H9 (cell line): Measurements from ENCODE around the gene ACYP2. TPM values are rescaled to one million over a fixed set of nuclear protein-coding genes. Genes with fewer than 3 reads are reported as not detected.

Experiments used
- DNase-seq: peaks from one replicate; pipeline ENCODE4 v3.0.0-alpha.2; 2017
- H2AFZ ChIP-seq: one replicate; pipeline ENCODE4 v1.6.1; 2013; ENCODE audit warnings: mild to moderate bottlenecking, low read length, control low read depth, moderate library complexity
- H2AK5ac ChIP-seq: 2 replicates; pipeline ENCODE4 v1.6.1; 2013; ENCODE audit warnings: low read length, control low read depth, mixed read lengths; ENCODE audit not compliant: insufficient read length
- H2BK120ac ChIP-seq: one replicate; pipeline ENCODE4 v1.6.1; 2013; ENCODE audit warnings: low read depth, mild to moderate bottlenecking, low read length, control low read depth, inconsistent platforms; ENCODE audit not compliant: poor library complexity, severe bottlenecking
- H2BK12ac ChIP-seq: 2 replicates; pipeline ENCODE4 v1.6.1; 2013; ENCODE audit warnings: low read length, control low read depth, mixed read lengths, low read depth; ENCODE audit not compliant: insufficient read length
- H2BK15ac ChIP-seq: 2 replicates; pipeline ENCODE4 v1.6.1; 2013; ENCODE audit warnings: low read depth, low read length, control low read depth
- H2BK20ac ChIP-seq: one replicate; pipeline ENCODE4 v1.6.1; 2013; ENCODE audit warnings: low read depth, mild to moderate bottlenecking, low read length, control low read depth, inconsistent platforms; ENCODE audit not compliant: poor library complexity, severe bottlenecking
- H2BK5ac ChIP-seq: 2 replicates; pipeline ENCODE4 v1.6.1; 2013; ENCODE audit warnings: low read length, control low read depth, mixed read lengths; ENCODE audit not compliant: insufficient read length
- H3K14ac ChIP-seq: 2 replicates; pipeline ENCODE4 v1.6.1; 2013; ENCODE audit warnings: low read length, control low read depth; ENCODE audit not compliant: insufficient read depth
- H3K18ac ChIP-seq: 2 replicates; pipeline ENCODE4 v1.6.1; 2013; ENCODE audit warnings: low read depth, mild to moderate bottlenecking, mixed read lengths, low read length, control low read depth; ENCODE audit not compliant: insufficient read length
- H3K23ac ChIP-seq: 2 replicates; pipeline ENCODE4 v1.6.1; 2013; ENCODE audit warnings: low read length, control low read depth, mixed read lengths, low read depth; ENCODE audit not compliant: insufficient read length
- H3K23me2 ChIP-seq: 2 replicates; pipeline ENCODE4 v1.6.1; 2013; ENCODE audit warnings: low read depth, mild to moderate bottlenecking, mixed read lengths, low read length, control low read depth; ENCODE audit not compliant: insufficient read length, poor library complexity, severe bottlenecking
- H3K27ac ChIP-seq: 2 replicates; pipeline ENCODE4 v1.5.1; 2013; ENCODE audit warnings: low read length, control low read depth, mixed read lengths, low read depth; ENCODE audit not compliant: insufficient read length
- H3K27me3 ChIP-seq: 2 replicates; pipeline ENCODE4 v1.6.1; 2013; ENCODE audit warnings: low read length, control low read depth, inconsistent platforms; ENCODE audit not compliant: insufficient read depth
- H3K4ac ChIP-seq: 2 replicates; pipeline ENCODE4 v1.6.1; 2013; ENCODE audit warnings: low read depth, mild to moderate bottlenecking, control low read depth, inconsistent platforms, low read length, moderate library complexity
- H3K4me1 ChIP-seq: 2 replicates; pipeline ENCODE4 v1.6.1; 2013; ENCODE audit warnings: low read length, control low read depth, inconsistent platforms; ENCODE audit not compliant: insufficient read depth
- H3K4me2 ChIP-seq: 2 replicates; pipeline ENCODE4 v1.6.1; 2013; ENCODE audit warnings: low read length, control low read depth, mixed read lengths; ENCODE audit not compliant: insufficient read length, insufficient read depth
- H3K56ac ChIP-seq: 2 replicates; pipeline ENCODE4 v1.6.1; 2013; ENCODE audit warnings: low read depth, mild to moderate bottlenecking, mixed read lengths, low read length, control low read depth; ENCODE audit not compliant: insufficient read length
- H3K79me1 ChIP-seq: 2 replicates; pipeline ENCODE4 v1.6.1; 2013; ENCODE audit warnings: low read depth, mild to moderate bottlenecking, moderate library complexity, low read length, control low read depth, inconsistent platforms; ENCODE audit not compliant: insufficient read depth, poor library complexity, severe bottlenecking
- H3K79me2 ChIP-seq: 2 replicates; pipeline ENCODE4 v1.6.1; 2013; ENCODE audit warnings: low read length, control low read depth, inconsistent platforms; ENCODE audit not compliant: insufficient read depth
- H3K9ac ChIP-seq: 2 replicates; pipeline ENCODE4 v1.6.1; 2013; ENCODE audit warnings: low read length, control low read depth, mixed read lengths; ENCODE audit not compliant: insufficient read length; ENCODE audit errors: extremely low read depth
- H3K9me3 ChIP-seq: one replicate; pipeline ENCODE4 v1.6.1; 2013; ENCODE audit warnings: low read depth, low read length, inconsistent platforms; ENCODE audit not compliant: control insufficient read depth
- H3T11ph ChIP-seq: one replicate; pipeline ENCODE4 v1.6.1; 2013; ENCODE audit warnings: mild to moderate bottlenecking, low read length, control low read depth, inconsistent platforms
- H4K20me1 ChIP-seq: one replicate; pipeline ENCODE4 v1.6.1; 2013; ENCODE audit not compliant: control insufficient read depth, insufficient read length, insufficient read depth
- H4K5ac ChIP-seq: 2 replicates; pipeline ENCODE4 v1.6.1; 2013; ENCODE audit warnings: low read depth, mild to moderate bottlenecking, mixed read lengths, low read length, control low read depth; ENCODE audit not compliant: insufficient read length
- H4K8ac ChIP-seq: replicated peaks from 2 replicates; pipeline ENCODE4 v1.6.1; 2013; ENCODE audit warnings: low read length, control low read depth, mixed read lengths, low read depth; ENCODE audit not compliant: insufficient read length
- H4K91ac ChIP-seq: 2 replicates; pipeline ENCODE4 v1.6.1; 2013; ENCODE audit warnings: low read depth, mild to moderate bottlenecking, moderate library complexity, mixed read lengths, low read length, control low read depth; ENCODE audit not compliant: insufficient read length
- H3K27ac Mint-ChIP-seq, 3 experiments: 2 replicates in 2 of 3; 3 replicates in 1 of 3; pipeline ENCODE4 v1.8.0; 2020 to 2021; ENCODE audit warnings: mixed read lengths in 3 of 3, mild to moderate bottlenecking in 1 of 3, moderate library complexity in 1 of 3
- H3K27me3 Mint-ChIP-seq: 2 replicates; pipeline ENCODE4 v1.8.0; 2021; ENCODE audit warnings: low read depth, mild to moderate bottlenecking, moderate library complexity, mixed read lengths
- H3K36me3 Mint-ChIP-seq, 3 experiments: 2 replicates in 2 of 3; 3 replicates in 1 of 3; pipeline ENCODE4 v1.8.0; 2020 to 2021; ENCODE audit warnings: low read depth in 3 of 3, mixed read lengths in 3 of 3; ENCODE audit not compliant: insufficient read depth in 1 of 3
- H3K4me1 Mint-ChIP-seq, 2 experiments: 2 replicates each; pipeline ENCODE4 v1.8.0; 2020; ENCODE audit warnings: mixed read lengths in 2 of 2
- H3K4me3 Mint-ChIP-seq, 2 experiments: 2 replicates in 1 of 2; 3 replicates in 1 of 2; pipeline ENCODE4 v1.8.0; 2020 to 2021; ENCODE audit warnings: mild to moderate bottlenecking in 2 of 2, mixed read lengths in 2 of 2, moderate library complexity in 1 of 2
- H3K9me3 Mint-ChIP-seq, 2 experiments: 2 replicates in 1 of 2; 3 replicates in 1 of 2; pipeline ENCODE4 v1.8.0; 2020; ENCODE audit warnings: mild to moderate bottlenecking in 2 of 2, mixed read lengths in 2 of 2, moderate library complexity in 1 of 2
- WGBS: extraction: QIAGEN DNeasy Blood & Tissue Kit; methylation state at CpG from one replicate; pipeline ENCODE4 v1.1.7; 2013; ENCODE audit warnings: missing lambda C conversion rate, low lambda C conversion rate, mixed read lengths; ENCODE audit not compliant: insufficient read length; ENCODE audit errors: extremely low coverage; 5-methylcytosine and 5-hydroxymethylcytosine counted together
- total RNA-seq: library from RNA; stranded (reverse); gene quantifications from 2 replicates; pipeline ENCODE4 v1.2.1, GENCODE V29; 2021
- TF ChIP-seq, protein P1 (sequence below): fragments of 200-600 bp; sonication (generic); conservative IDR thresholded peaks from 3 replicates; pipeline ENCODE4 v1.8.0; 2021; ENCODE audit warnings: antibody characterized with exemption, mild to moderate bottlenecking

The ACYP2 gene
- total RNA-seq, 1 experiment from 2014 or later = 3.2 TPM

DNA sequence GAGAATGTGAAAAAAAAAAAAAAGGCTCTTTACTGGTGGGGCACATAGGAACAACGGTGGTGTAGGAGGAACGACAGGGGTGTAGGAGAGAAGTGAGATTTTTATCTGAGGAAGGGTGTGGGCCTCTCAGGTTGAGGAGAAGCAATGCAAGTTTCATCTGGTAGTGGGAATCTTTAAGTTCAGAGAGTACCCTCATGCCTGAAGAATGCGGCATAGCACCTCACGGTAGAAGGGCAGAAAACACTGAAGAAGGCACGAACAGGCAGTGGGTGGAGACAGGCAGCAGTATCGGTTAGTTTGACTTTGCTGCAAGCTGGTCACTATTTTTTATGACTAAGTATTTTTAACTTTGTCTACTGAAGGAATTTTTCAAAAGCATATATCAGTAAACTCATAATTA lies 192.8 kb downstream of the ACYP2 start:
- Mint-ChIP-seq H3K27ac (peak overlapping the region in 1 of 3 experiments; percentile 20; a peak in 2 of 7 replicates), H3K36me3 (no peaks in the 10 kb centered on the region), H3K9me3 (no peaks in the 10 kb centered on the region), H3K4me3 (no peak overlapping the region), H3K27me3 (no peaks in the 10 kb centered on the region), H3K4me1 (no peaks in the 10 kb centered on the region)
- Histone ChIP-seq H3K4ac (no peak overlapping the region), H2BK12ac (no peak overlapping the region), H4K8ac (no peak overlapping the region), H2BK15ac (no peak overlapping the region), H3K27ac (no peak overlapping the region), H2AFZ (no peak overlapping the region), H3K4me1 (no peaks in the 10 kb centered on the region), H4K91ac (no peak overlapping the region), H3K14ac (no peak overlapping the region), H3K79me2 (no peaks in the 10 kb centered on the region), H3K9me3 (no peaks in the 10 kb centered on the region), H3T11ph (no peak overlapping the region), H2AK5ac (no peak overlapping the region), H2BK5ac (no peak overlapping the region), H3K56ac (no peak overlapping the region), H3K9ac (no peak overlapping the region), H3K18ac (no peak overlapping the region), H3K4me2 (no peak overlapping the region), H3K27me3 (no peaks in the 10 kb centered on the region; the same call in 1 of the 2 replicates), H4K20me1 (no peaks in the 10 kb centered on the region), H3K23me2 (no peaks in the 10 kb centered on the region), H3K23ac (no peak overlapping the region), H2BK120ac (no peak overlapping the region), H2BK20ac (no peak overlapping the region), H3K79me1 (no peaks in the 10 kb centered on the region), H4K5ac (no peak overlapping the region)
- TF ChIP-seq, protein P1, sequence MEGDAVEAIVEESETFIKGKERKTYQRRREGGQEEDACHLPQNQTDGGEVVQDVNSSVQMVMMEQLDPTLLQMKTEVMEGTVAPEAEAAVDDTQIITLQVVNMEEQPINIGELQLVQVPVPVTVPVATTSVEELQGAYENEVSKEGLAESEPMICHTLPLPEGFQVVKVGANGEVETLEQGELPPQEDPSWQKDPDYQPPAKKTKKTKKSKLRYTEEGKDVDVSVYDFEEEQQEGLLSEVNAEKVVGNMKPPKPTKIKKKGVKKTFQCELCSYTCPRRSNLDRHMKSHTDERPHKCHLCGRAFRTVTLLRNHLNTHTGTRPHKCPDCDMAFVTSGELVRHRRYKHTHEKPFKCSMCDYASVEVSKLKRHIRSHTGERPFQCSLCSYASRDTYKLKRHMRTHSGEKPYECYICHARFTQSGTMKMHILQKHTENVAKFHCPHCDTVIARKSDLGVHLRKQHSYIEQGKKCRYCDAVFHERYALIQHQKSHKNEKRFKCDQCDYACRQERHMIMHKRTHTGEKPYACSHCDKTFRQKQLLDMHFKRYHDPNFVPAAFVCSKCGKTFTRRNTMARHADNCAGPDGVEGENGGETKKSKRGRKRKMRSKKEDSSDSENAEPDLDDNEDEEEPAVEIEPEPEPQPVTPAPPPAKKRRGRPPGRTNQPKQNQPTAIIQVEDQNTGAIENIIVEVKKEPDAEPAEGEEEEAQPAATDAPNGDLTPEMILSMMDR = no peak
- WGBS = no CpG with 5 or more reads among the region's 6 CpGs
- no peak for DNase-seq
